PC-3 (cell line): ENCODE data around the gene TBC1D13. TPM values are rescaled to one million over a fixed set of nuclear protein-coding genes. Genes with fewer than 3 reads are reported as not detected.

ENCODE experiments used
- ATAC-seq: fragments of 200-7000 bp; cut with Tn5 transposase; 2 replicates; pipeline ENCODE4 v1.9.1; 2020; ENCODE audit warnings: mild to moderate bottlenecking, moderate library complexity
- BruUV-seq: library from RNA; stranded (reverse); fragments of 400-500 nt; replicated peaks from 2 replicates; lab custom pipeline; 2021; lab: Mats Ljungman, UMichigan
- CTCF ChIA-PET: fragments of 300-600 bp; sonication (Branson Sonifier 250); formaldehyde crosslinking; loops from one replicate; lab custom pipeline; 2022; ENCODE audit warnings: antibody characterized with exemption; lab: Charles Lee
- POLR2A ChIA-PET: fragments of 300-600 bp; sonication (Branson Sonifier 250); formaldehyde crosslinking; loops from one replicate; lab custom pipeline; 2022; ENCODE audit warnings: antibody characterized with exemption; ENCODE audit not compliant: unreplicated experiment; lab: Charles Lee
- DNase-seq: peaks from one replicate; pipeline ENCODE4 v3.0.0-alpha.2; 2015
- H2AFZ ChIP-seq: fragments of 300-600 bp; sonication (generic); 2 replicates; pipeline ENCODE4 v1.6.0; 2016; ENCODE audit warnings: antibody characterized with exemption, low read length
- H3F3A ChIP-seq: fragments of 300-600 bp; sonication (generic); one replicate; pipeline ENCODE4 v1.6.0; 2017; ENCODE audit warnings: antibody characterized with exemption, low read length, control low read depth, mild to moderate bottlenecking; ENCODE audit not compliant: unreplicated experiment
- H3K27ac ChIP-seq: fragments of 300-600 bp; sonication (generic); 2 replicates; pipeline ENCODE4 v1.5.1; 2016; ENCODE audit warnings: mild to moderate bottlenecking, low read length
- H3K27me3 ChIP-seq: fragments of 300-600 bp; sonication (generic); 2 replicates; pipeline ENCODE4 v1.6.1; 2016; ENCODE audit warnings: low read length, mixed read lengths
- H3K36me3 ChIP-seq: fragments of 300-600 bp; sonication (generic); 2 replicates; pipeline ENCODE4 v1.6.1; 2016; ENCODE audit warnings: low read depth, mixed run types, low read length, mixed read lengths
- H3K4me1 ChIP-seq: fragments of 300-600 bp; sonication (generic); 2 replicates; pipeline ENCODE4 v1.5.1; 2016; ENCODE audit warnings: low read length; ENCODE audit not compliant: insufficient read depth
- H3K4me2 ChIP-seq: fragments of 300-600 bp; sonication (generic); 2 replicates; pipeline ENCODE4 v1.6.0; 2016; ENCODE audit warnings: low read length
- H3K4me3 ChIP-seq: fragments of 300-600 bp; sonication (generic); 2 replicates; pipeline ENCODE4 v1.5.1; 2016; ENCODE audit warnings: mild to moderate bottlenecking, low read length, mixed read lengths
- H3K79me2 ChIP-seq: fragments of 300-600 bp; sonication (generic); 2 replicates; pipeline ENCODE4 v1.6.1; 2017; ENCODE audit warnings: low read length, mixed read lengths
- H3K9ac ChIP-seq: fragments of 300-600 bp; sonication (generic); 2 replicates; pipeline ENCODE4 v1.6.0; 2016; ENCODE audit warnings: mild to moderate bottlenecking, low read length
- H3K9me2 ChIP-seq: fragments of 300-600 bp; sonication (generic); replicated peaks from 2 replicates; pipeline ENCODE4 v1.6.1; 2016; ENCODE audit warnings: mixed run types, low read length, mixed read lengths
- H3K9me3 ChIP-seq: fragments of 300-600 bp; sonication (generic); 2 replicates; pipeline ENCODE4 v1.6.1; 2016; ENCODE audit warnings: low read length, mixed read lengths
- H4K20me1 ChIP-seq: fragments of 300-600 bp; sonication (generic); 2 replicates; pipeline ENCODE4 v1.6.1; 2016; ENCODE audit warnings: low read length, mixed read lengths
- CTCF ChIP-seq: fragments of 300-600 bp; sonication (generic); conservative IDR thresholded peaks from 2 replicates; pipeline ENCODE4 v1.5.1; 2017; ENCODE audit warnings: antibody characterized with exemption, low read depth, mild to moderate bottlenecking, low read length
- EZH2 ChIP-seq: fragments of 300-600 bp; sonication (generic); IDR thresholded peaks from one replicate; pipeline ENCODE4 v1.6.1; 2017; ENCODE audit warnings: antibody characterized with exemption, mild to moderate bottlenecking, low read length; ENCODE audit not compliant: unreplicated experiment
- EZH2phosphoT487 ChIP-seq: fragments of 300-600 bp; sonication (generic); IDR thresholded peaks from 2 replicates; pipeline ENCODE4 v1.6.1; 2018; ENCODE audit warnings: mild to moderate bottlenecking, antibody characterized with exemption, low read length, borderline replicate concordance
- intact Hi-C: fragments of 100-400 bp; cut with micrococcal nuclease; formaldehyde crosslinking; loops from 2 replicates; pipeline ENCODE4 v1.9.0; 2023
- total RNA-seq: library from RNA; depleted of rRNA; stranded (reverse); fragments of >200 nt; gene quantifications from 2 replicates; pipeline ENCODE4 v1.2.3, GENCODE V29; 2014

Gene TBC1D13
- total RNA-seq, 1 experiment from 2014 or later = 15.0 TPM

DNA sequence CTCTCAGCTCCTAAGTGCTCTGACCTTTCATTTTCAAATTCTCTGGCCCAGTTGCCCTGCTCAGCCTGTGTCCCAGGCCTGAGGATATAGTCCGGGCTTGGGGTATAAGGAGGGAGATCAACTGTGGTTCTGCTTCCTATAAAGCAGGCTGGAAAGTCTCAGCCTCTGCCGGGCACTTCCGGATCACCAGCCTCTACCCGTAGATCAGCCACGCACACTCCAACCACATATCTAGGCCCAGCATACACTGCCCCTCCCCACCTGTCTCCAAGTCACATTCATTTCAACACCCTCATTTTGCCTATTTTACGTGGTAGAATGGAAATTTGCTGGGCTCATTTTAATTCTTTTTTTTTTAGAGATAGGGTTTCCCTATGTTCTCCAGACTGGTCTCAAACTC is 18.4 kb upstream of the TBC1D13 start:
- H3K27me3 ChIP-seq = no peaks in the 10 kb centered on the region
- H3F3A ChIP-seq = no peaks in the 10 kb centered on the region
- no peak overlapping the region for H3K4me3 ChIP-seq
- peaks cover 5% of the 10 kb centered on the region; the same call in 1 of the 2 replicates for H3K4me1 ChIP-seq
- H3K27ac ChIP-seq = no peak overlapping the region
- BruUV-seq = no TSS peak
- H3K9me2 ChIP-seq = no peaks in the 10 kb centered on the region
- H3K79me2 ChIP-seq = peaks cover 13% of the 10 kb centered on the region
- DNase-seq (no peak), ATAC-seq (no peak)
- no peak overlapping the region for H3K9ac ChIP-seq
- TF ChIP-seq EZH2phosphoT487 = no peak
- TF ChIP-seq CTCF = no peak
- no peak for TF ChIP-seq EZH2
- no peaks in the 10 kb centered on the region for H3K36me3 ChIP-seq
- no peaks in the 10 kb centered on the region for H4K20me1 ChIP-seq
- H3K9me3 ChIP-seq = no peaks in the 10 kb centered on the region
- intact Hi-C loops = no loop called here
- no peak overlapping the region for H2AFZ ChIP-seq
- CTCF ChIA-PET = no interaction called here
- H3K4me2 ChIP-seq = no peak overlapping the region
- POLR2A ChIA-PET = no interaction called here

GRCh38 chr9:128770286-128771030 is 16.6 kb upstream of the TBC1D13 start:
- CTCF ChIA-PET = no interaction called here
- Histone ChIP-seq H3K79me2 (peaks cover 13% of the 10 kb centered on the region), H3K27ac (no peak overlapping the region), H3K9me3 (no peaks in the 10 kb centered on the region), H4K20me1 (no peaks in the 10 kb centered on the region), H3K9me2 (no peaks in the 10 kb centered on the region), H3K4me3 (peak overlapping the region; percentile 87), H2AFZ (peak overlapping the region; percentile 70; the same call in 1 of the 2 replicates), H3K4me1 (peaks cover 5% of the 10 kb centered on the region; the same call in 1 of the 2 replicates), H3K27me3 (no peaks in the 10 kb centered on the region), H3K9ac (peak overlapping the region; percentile 71; the same call in 1 of the 2 replicates), H3K36me3 (no peaks in the 10 kb centered on the region), H3F3A (no peaks in the 10 kb centered on the region), H3K4me2 (peak overlapping the region; percentile 96)
- POLR2A ChIA-PET = no interaction called here
- DNase-seq (no peak), ATAC-seq (no peak)
- BruUV-seq = TSS peak; percentile 51
- intact Hi-C loops = no loop called here
- TF ChIP-seq EZH2phosphoT487 = no peak

GRCh38 chr9:128771094-128771721 is 15.8 kb upstream of the TBC1D13 start:
- H4K20me1 ChIP-seq = no peaks in the 10 kb centered on the region
- peaks cover 13% of the 10 kb centered on the region for H3K79me2 ChIP-seq
- H3K9ac ChIP-seq = peak overlapping the region; percentile 71
- ChIA-PET CTCF (no interaction called here), POLR2A (interaction anchor here (0.7 kb wide), 1 partner anchor 48 kb away, joined by 3 read pairs; no protein-coding TSS in a partner anchor)
- H3K36me3 ChIP-seq = no peaks in the 10 kb centered on the region
- BruUV-seq = no TSS peak
- intact Hi-C loops = no loop called here
- H3K9me3 ChIP-seq = no peaks in the 10 kb centered on the region
- peaks cover 5% of the 10 kb centered on the region; the same call in 1 of the 2 replicates for H3K4me1 ChIP-seq
- peak overlapping the region; percentile 25 for H3K27ac ChIP-seq
- H3F3A ChIP-seq = no peaks in the 10 kb centered on the region
- H3K4me2 ChIP-seq = peak overlapping the region; percentile 96
- H3K4me3 ChIP-seq = peak overlapping the region; percentile 87
- H3K9me2 ChIP-seq = no peaks in the 10 kb centered on the region
- H3K27me3 ChIP-seq = no peaks in the 10 kb centered on the region
- TF ChIP-seq EZH2 = no peak
- no peak for TF ChIP-seq CTCF
- TF ChIP-seq EZH2phosphoT487 = no peak
- peak; percentile 22 for DNase-seq
- H2AFZ ChIP-seq = peak overlapping the region; percentile 70
- peak; percentile 41 for ATAC-seq
